ENCODE data around the gene KIAA1586.

GRCh38 chr6:57102976-57103375 is 56.5 kb downstream of the KIAA1586 start:
- TF ChIP-seq CTCF (IDR thresholded peaks at IDR 0.05) (no peak), POLR2A (IDR thresholded peaks at IDR 0.05) (no peak)

All from body of pancreas (tissue), 4 donors.